C1 segment of cervical spinal cord (tissue), 14 donors: ENCODE data around the gene ABCF3.

Experiments
- DNase-seq, 14 donors: peaks; one replicate each; lab custom pipeline; 2025; lab: John Stamatoyannopoulos, UW

The ABCF3 gene

GRCh38 chr3:184230603-184231528, 44.9 kb downstream of the ABCF3 start:
- DNase-seq, result peak in 1 of 14 donors; percentile 80

- no peak for DNase-seq
Measured at GRCh38 chr3:184231671-184232070, 45.7 kb downstream of the ABCF3 start.

- DNase-seq, result no peak
Measured at GRCh38 chr3:184233127-184233843, 47.3 kb downstream of the ABCF3 start.

GRCh38 chr3:184234224-184234623, 48.2 kb downstream of the ABCF3 start:
- peak in 9 of 14 donors; percentile 6 to 83 (median 26) for DNase-seq

- DNase-seq, result peak in 1 of 14 donors; percentile 28
Measured at GRCh38 chr3:184234671-184235380, 48.8 kb downstream of the ABCF3 start.

GRCh38 chr3:184235381-184236032, 49.5 kb downstream of the ABCF3 start:
- DNase-seq, result no peak

GRCh38 chr3:184236033-184236410, 50.0 kb downstream of the ABCF3 start:
- DNase-seq, result no peak

GRCh38 chr3:184236636-184237035, 50.6 kb downstream of the ABCF3 start:
- DNase-seq, result no peak

- no peak for DNase-seq
Measured at GRCh38 chr3:184237211-184237610, 51.2 kb downstream of the ABCF3 start.

GRCh38 chr3:184237807-184238206, 51.8 kb downstream of the ABCF3 start:
- no peak for DNase-seq

GRCh38 chr3:184238246-184238818, 52.3 kb downstream of the ABCF3 start:
- DNase-seq, result peak in 1 of 14 donors; percentile 63

- no peak for DNase-seq
Measured at GRCh38 chr3:184239221-184239620, 53.2 kb downstream of the ABCF3 start.

GRCh38 chr3:184239708-184240107, 53.7 kb downstream of the ABCF3 start:
- no peak for DNase-seq

- DNase-seq, result no peak
Measured at GRCh38 chr3:184240384-184241140, 54.6 kb downstream of the ABCF3 start.

- DNase-seq, result no peak
Measured at GRCh38 chr3:184241141-184241446, 55.1 kb downstream of the ABCF3 start.

GRCh38 chr3:184241447-184242296, 55.7 kb downstream of the ABCF3 start:
- no peak for DNase-seq

- no peak for DNase-seq
Measured at GRCh38 chr3:184242297-184242685, 56.3 kb downstream of the ABCF3 start.
